Stimulated activated CD8-positive, alpha-beta memory T cell treated with anti-CD3 and anti-CD28 coated beads, Interleukin-7, amount 100 ng/mL, for 4 hours (primary cell): ENCODE measurements around the gene CLCN2.

ENCODE experiments used
- DNase-seq, 2 donors: peaks; one replicate each; pipeline ENCODE4 v3.0.0-alpha.2; 2020; ENCODE audit warnings: low read depth in 2 of 2

The CLCN2 gene

DNA sequence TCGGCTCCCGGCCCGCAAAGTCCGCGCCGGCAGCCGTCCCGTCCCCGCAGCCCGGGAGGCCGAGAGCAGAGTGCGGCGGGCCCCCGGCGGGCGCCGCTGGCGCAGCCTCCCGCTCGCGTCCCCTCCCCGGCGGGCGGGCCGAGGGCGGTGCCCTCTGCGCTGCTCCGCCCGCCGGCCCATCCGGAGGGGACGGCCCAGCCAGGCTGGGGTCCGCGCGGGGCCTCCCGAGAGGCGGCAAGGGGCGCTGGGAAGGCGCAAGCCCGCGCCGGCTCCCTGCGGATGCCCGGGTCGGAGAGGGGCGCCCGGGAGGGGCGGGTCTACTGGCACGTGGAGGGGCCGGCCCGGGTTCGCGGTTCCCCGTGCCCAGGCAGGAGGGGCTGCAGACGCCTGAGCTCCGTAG is at the start of gene CLCN2, which contains the start of gene POLR2H:
Gene CLCN2, minus strand, starts transcription at position 74 of the 400 bp plus-strand sequence. CDS start 126 bp downstream, outside the sequence.
Gene POLR2H, plus strand, starts transcription at position 179 of the 400 bp plus-strand sequence. CDS start 1,783 bp downstream, outside the sequence.
- peak in 1 of 2 donors; percentile 37 for DNase-seq

DNA sequence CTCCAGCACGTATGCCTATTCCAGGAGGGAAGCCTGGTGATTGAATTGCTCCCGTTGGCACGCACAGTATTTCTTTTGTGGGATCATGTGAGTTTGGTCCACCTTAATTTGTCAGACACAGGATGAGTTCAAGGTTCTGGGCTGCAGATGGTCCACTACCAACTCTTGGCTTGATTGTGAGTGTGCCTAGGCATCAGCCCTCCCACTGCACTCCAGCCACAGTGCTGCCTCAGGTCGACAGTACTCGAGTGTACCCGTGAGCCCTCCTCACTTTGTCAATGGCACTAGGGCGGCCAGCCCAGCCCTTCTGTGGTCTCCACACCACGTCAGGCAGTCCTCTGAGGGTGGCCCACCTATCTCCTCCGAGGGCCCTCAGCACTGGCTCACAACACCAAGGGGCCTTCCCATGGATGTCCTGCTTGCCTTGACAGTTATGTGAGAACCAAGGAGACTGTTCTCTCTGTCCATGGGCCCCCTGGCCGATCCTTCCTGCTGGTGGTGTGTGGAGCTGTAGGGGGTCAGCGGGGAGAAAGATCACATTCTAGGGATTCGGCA is 48.6 kb upstream of the CLCN2 start:
- DNase-seq, result no peak

DNA sequence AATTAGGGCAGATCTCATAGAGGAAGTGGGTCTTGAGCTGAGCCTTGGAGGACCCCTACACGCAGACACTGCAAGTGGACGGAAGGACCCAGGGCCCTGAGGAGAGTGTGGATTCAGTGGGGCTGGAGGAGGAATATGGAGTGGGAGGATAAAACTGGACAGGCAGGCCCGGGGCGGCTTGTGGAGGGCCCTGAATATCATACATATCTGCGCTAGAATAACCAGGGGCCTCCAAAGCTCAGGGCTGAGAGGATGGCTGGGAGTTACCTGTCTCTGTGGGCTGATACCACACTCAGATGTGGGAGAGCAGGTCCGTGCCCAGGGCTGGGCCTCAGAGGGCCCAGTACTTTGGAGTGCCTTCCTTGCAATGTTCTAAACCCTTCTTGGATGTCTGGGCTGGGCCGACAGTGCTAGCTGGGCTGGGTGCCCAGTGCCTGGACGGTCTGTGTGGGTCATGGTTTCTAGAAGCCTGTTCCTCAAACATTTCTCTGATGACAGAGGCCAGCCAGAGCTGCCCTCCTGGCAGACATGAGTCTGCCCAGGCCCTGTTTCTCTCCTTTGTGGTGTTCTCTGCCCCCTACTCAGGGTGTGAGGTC is 48.0 kb upstream of the CLCN2 start:
- no peak for DNase-seq

DNA sequence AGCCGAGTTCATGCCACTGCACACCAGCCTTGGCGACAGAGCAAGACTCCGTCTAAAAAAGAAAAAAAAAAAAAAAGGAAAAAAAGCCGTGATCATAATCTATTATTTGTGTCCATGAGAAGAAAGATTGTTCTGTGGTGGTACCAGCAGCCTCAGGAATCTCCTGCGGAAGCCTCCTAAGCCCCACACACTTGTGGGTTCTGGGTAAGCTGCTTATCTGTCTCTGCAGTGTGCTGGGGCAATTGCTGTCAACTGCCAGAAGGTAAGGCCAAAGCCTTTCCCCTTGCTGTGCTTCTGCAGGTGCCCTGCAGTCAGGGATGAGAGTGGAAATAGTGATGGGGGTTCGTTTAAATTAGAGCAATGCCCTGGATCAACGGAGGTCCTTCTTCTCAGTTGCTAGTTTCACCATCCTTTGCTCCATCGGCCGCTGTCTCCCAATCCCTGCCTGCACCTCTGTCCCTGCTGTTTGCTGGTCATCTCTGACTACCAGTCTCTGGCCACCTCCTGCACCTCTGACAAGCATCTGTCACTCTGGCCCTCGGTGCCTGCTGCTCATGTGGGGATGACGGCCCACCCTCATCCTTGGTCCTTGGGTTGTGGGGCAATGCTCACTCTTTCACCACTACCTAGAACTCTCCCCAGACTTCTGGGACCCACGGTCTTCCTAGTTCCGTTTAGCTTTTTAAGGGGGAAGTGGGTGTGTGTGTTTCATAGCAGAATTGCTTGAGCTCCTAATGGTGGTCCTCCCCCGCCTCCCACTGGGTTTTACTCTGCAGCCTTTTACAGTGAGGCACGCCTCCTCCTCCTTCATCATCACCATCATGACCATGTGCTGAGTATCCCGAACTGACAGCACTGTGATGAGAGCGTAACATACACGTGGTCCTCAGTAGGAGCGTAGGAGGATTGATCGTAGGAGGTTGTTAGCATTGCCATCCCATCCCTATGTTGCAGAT is 43.9 kb upstream of the CLCN2 start:
- DNase-seq, result no peak

DNA sequence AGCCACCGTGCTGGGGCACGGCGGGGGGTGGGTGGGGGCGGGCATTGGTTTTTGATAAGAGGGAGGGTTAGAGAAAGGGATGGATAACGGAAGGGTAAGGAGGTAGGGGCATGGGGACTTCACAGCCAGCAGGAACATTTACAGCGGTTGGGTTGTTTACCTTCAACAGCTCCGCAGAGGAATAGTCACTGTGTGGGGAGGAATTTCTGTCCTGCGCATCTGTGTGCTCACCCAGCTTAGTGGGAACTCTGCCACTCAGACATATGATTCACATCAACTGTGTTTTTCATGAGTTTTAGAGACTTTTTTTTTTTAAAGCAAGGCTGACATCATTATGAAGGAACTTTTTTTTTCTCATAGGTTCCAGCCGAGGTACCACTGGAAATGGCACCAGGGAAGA is 38.0 kb upstream of the CLCN2 start:
- DNase-seq, result no peak

DNA sequence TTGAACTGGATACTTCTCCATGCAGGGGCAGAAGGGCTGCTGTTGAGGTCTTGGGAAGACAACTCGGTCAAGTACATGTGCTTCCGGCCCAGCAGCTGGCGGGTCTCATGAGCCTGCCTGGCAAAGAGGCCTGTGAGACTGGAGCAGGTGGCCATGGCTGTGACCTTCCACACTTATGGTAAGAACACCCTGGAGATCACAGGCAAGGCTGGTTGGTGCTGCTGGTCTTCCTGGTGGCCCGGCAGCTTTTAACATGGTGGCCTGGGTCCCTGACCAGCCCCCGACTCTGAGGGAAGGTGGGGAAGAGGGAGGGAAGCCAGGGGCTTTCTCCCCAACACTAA is 33.9 kb upstream of the CLCN2 start:
- no peak for DNase-seq

DNA sequence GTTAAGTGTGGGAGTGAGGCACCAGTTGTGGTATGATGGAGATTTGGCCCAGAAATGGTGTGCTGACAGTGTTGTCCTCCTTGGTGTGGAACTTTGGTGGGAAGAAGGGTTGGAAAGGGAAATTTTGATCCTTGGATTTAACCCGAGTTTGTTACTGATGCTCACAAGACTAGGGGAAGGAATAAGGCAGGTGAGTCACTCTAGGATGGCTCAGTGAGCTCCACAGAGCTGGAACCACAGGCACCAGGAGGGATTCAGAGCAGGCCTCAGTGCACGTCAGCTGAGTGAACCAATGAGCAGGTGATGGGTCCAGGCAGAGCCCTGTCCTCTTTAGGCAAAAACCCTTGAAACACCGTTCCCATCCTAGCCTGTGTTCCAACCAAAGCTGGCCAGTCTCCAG is 29.9 kb upstream of the CLCN2 start:
- no peak for DNase-seq

DNA sequence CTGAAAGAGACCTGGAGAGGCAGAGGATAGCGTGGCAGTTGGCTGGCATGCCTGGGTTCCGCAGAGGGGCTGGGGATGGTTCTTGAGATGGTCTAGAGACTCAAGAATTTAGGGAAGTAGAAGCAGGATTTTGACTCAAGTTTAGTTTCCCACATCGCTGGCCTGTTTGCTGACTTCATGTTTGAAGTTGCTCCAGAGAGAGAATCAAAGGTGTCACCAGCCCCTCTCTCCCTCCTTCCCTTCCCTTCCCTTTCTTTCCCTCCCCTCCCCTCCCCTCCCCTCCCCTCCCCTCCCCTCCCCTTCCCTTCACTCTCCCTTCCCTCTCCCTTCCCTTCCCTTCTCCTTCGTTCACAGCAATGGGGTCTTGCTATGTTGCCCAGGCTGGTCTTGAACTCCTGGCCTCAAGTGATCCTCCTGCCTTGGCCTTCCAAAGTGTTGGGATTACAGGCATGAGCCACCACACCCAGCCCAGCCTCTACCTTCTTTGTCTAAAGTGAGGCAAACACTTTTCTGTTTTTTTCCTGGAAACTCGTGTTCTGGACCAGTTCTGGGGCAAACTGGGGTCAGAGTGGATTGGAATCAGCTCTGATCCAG is 28.6 kb upstream of the CLCN2 start:
- no peak for DNase-seq

DNA sequence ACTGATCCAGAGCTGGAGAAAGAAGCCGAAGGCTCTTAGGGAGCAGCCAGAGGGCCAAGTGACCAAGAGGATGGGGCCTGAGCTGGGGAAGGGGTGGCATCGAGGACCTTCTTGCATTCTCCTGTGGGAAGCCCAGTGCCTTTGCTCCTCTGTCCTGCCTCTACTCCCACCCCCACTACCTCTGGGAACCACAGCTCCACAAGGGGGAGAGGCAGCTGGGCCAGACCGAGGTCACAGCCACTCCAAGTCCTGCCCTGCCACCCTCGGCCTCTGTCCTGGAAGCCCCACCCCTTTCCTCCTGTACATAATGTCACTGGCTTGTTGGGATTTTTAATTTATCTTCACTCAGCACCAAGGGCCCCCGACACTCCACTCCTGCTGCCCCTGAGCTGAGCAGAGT is 28.0 kb upstream of the CLCN2 start:
- no peak for DNase-seq

DNA sequence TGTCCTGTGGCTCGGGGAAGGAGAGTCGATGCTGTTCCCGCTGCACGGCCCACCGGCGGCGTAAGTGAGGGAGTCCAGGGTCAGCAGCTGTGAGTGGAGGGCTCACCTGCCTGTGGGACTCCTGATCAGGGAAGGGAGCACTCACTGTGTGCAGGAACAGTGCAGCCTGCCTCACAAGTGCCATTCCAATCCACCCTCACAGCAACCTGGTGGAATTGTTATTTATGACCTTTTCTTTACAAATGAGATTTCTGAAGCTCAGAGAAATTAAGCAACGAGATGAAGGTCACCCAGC is 27.5 kb upstream of the CLCN2 start:
- DNase-seq, result no peak

DNA sequence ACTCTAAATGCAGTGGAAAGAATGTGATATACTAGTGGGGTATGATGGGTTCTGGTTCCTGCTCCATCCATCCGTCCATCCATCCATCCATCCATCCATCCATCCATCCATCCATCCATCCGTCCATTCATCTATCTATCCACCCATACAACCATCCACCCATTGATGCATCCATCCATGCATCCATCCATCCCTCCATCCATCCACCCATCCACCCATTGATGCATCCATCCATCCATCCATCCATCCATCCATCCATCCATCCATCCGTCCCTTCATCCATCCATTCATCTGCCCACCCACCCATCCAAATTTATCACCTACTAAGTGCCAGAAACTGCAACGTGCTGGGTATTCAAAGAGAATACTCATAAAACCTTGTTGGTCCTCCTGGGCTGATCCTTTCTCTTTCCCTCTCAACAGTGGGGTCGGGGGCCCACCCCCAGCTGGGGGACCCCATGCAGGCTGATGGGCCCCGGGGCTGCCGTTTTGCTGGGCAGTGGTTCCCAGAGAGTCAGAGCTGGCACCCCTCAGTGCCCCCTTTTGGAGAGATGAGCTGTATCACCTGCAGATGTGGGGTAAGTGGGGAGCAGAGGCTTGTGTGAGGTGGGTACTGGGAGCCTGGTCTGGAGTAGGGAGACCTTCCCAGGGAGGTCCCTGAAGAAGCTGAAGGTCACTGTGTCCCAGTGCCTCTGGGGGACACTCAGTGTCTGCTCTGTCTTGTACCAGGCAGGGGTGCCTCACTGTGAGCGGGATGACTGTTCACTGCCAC is 26.9 kb upstream of the CLCN2 start:
- DNase-seq, result no peak

DNA sequence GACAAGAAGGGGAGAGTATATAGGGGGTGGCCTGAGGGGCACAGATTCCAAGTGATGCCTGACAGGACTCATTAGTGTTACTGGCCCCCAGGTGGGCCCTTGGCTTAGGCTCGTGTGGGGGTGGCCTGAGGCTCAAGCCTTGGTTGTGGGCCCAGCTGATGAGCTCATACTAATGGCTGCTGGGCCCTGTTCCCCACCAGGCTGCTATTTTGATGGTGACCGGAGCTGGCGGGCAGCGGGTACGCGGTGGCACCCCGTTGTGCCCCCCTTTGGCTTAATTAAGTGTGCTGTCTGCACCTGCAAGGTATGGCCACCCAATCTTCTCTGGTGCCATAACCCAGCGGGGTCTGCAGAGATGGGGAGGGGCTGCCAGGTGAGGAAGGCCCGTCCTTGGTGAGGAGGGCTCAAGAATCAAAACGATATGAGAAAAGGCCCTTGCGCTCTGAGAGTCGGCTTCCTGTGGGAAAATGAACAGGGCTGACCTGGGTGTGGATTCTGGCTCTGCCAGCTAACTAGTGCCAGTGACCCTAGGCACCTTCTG is 25.8 kb upstream of the CLCN2 start:
- DNase-seq, result no peak

DNA sequence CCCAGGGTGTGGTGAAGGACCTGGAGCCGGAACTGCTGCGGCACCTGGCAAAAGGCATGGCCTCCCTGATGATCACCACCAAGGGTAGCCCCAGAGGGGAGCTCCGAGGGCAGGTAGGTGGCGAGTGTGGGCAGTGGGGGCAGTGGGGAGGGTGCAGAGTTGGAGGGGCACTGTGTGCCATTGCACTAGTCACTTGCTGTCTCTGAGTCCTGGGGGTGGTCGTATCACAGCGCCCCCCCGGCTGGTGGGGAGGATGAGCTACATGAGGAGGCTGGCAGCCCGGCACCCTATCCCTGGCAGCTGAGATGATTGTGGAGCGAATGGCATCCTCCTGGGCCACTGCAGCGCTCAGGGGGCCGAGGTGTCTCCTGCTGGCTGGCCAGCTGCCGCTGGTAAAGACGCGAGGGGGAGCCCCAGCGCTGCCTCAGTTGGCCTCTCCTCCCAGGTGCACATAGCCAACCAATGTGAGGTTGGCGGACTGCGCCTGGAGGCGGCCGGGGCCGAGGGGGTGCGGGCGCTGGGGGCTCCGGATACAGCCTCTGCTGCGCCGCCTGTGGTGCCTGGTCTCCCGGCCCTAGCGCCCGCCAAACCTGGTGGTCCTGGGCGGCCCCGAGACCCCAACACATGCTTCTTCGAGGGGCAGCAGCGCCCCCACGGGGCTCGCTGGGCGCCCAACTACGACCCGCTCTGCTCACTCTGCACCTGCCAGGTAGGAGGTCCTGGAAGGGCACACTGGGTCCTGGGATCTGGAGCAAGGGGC is 24.8 kb upstream of the CLCN2 start:
- no peak for DNase-seq

DNA sequence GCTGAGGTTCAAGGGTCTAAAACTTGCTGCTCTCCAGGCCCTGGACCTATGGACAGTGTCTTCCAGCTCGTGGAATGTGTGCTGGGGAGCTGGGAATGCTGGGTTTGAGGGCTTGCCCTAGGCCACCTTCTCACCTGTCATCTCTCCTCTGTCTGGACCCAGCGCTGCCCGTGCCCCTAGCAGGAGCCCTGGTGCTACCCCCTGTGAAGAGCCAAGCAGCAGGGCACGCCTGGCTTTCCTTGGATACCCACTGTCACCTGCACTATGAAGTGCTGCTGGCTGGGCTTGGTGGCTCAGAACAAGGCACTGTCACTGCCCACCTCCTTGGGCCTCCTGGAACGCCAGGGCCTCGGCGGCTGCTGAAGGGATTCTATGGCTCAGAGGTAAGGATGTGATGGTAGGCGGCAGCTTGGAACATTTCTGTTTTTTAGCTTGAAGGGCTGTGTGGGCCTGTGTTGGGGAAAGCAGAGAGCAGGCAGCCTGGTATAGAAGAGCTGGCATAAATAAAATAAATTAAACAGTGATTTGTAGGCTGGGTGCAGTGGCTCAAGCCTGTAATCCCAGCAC is 23.5 kb upstream of the CLCN2 start:
- DNase-seq, result no peak

DNA sequence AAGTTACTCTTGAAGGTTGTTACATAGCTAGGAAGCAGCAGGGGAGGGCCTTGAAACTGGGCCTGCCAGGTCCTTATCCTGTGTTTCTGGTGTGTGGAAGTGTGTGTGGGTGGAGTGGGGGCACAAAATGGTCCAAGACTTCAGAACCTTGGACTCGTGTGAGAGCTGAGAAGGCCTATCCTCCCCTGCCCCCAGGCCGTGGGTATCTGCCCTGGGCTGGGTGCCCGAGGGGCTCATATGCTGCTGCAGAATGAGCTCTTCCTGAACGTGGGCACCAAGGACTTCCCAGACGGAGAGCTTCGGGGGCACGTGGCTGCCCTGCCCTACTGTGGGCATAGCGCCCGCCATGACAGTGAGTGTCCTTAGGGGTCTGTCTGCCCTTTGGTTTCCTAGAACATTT is 22.9 kb upstream of the CLCN2 start:
- DNase-seq, result no peak

DNA sequence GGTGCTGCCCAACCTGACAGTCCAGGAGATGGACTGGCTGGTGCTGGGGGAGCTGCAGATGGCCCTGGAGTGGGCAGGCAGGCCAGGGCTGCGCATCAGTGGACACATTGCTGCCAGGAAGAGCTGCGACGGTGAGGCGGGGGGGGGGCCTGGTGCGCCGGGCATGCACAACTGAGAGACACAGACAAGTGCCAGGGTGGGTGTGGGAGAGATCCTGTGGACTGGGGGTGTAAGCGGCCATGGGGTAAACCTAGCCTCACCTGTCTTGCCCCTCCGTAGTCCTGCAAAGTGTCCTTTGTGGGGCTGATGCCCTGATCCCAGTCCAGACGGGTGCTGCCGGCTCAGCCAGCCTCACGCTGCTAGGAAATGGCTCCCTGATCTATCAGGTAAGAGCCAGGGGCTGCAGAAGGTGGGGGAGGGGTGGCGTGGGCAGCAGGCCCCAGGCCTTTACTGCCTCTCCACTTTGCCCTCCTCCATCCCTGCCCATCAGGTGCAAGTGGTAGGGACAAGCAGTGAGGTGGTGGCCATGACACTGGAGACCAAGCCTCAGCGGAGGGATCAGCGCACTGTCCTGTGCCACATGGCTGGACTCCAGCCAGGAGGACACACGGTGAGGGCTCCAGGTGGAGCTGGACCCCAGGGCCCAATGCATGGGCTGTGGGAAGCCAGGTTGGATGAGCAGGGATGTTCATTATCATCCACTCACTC is 21.8 kb upstream of the CLCN2 start:
- DNase-seq, result no peak

DNA sequence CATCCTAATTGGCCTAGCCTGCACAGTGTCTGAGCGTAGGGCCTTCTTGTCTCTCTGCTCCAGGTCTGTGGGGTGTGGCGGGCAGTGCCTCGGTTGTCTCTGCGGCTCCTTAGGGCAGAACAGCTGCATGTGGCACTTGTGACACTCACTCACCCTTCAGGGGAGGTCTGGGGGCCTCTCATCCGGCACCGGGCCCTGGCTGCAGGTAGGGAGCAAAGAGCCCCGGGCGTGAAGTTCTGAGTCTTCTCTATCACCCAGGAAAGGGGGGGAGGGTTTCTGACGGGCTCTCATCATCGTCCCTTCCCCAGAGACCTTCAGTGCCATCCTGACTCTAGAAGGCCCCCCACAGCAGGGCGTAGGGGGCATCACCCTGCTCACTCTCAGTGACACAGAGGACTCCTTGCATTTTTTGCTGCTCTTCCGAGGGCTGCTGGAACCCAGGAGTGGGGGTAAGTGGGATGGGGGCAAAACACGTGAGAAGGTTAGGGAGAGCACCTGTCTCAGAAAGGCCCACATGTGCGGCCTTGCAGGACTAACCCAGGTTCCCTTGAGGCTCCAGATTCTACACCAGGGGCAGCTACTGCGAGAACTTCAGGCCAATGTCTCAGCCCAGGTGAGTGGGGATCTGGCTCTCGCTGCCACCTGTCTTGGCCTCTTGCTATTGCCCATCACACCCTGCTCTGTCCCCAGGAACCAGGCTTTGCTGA is 21.1 kb upstream of the CLCN2 start:
- no peak for DNase-seq

DNA sequence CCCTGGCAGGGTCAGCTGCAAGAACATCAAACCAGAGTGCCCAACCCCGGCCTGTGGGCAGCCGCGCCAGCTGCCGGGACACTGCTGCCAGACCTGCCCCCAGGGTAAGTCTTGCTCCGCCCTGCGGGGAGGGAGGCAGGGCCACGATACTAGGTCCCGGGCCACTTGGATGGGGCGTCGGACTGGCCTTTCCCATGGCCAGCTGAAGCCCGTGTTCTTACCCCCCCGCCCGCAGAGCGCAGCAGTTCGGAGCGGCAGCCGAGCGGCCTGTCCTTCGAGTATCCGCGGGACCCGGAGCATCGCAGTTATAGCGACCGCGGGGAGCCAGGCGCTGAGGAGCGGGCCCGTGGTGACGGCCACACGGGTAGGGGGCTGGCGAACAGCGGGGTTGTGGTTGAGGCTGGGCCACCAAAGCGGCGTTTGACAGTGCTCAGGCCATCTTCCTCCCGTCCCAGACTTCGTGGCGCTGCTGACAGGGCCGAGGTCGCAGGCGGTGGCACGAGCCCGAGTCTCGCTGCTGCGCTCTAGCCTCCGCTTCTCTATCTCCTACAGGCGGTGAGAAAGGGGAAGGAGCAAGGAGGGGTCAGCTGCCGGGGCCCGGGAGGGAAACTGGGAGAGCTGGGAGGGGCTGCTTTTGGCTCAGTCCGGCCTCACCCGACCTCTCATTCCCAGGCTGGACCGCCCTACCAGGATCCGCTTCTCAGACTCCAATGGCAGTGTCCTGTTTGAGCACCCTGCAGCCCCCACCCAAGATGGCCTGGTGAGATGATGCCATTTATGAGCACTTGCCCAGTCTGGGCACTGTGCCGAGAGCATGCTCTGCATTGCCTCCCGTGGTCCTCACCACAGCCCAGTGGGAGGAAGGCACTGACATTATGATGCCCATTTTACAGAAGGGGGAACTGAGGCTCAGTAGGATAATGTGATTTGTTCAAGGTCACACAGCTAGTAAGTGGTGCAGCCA is 20.1 kb upstream of the CLCN2 start:
- no peak for DNase-seq
